Measurements from ENCODE around the gene PAXX.
"Not testable (repeated sequence)": the region's sequence is repeated elsewhere in the genome, so short reads cannot be mapped to it uniquely, and the experiment has no call there.

PAXX gene

DNA sequence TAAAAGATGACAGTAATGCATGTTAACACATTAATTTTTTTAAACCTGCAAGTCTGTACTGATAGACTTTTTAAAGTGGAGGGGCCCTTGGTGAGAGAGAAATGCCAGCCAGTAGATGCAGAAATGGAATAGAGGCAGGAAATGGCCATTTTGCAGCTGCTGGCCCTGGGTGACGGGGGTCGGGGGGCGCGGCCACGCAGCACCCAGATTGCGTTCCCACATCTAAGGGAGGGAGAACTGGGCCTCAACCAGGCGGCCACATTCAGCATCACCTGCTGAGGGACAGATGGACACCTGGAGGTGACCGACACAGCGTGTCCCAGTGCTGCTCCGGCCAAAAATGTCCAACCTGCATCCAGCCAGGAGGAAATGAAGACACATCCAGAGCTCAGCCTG lies 10.4 kb downstream of the PAXX start:
- DNase-seq (ENCODE audit: low spot score) = peak; percentile 4

DNA sequence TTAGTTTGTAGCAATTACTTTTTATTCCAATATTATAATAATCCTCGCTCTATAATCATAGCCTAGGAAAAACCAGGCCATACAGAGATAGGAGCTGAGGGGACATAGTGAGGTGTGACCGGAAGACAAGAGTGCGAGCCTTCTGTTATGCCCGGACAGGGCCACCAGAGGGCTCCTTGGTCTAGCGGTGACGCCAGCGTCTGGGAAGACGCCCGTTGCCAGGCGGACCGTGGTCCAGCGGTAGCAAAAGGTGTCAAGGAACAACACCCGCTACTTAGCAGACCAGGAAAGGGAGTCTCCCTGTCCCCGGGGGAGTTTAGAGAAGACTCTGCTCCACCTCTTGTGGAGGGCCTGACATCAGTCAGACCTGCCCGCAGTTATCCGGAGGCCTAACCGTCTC lies 12.1 kb downstream of the PAXX start:
- DNase-seq (ENCODE audit: low spot score) = not testable (repeated sequence)

DNA sequence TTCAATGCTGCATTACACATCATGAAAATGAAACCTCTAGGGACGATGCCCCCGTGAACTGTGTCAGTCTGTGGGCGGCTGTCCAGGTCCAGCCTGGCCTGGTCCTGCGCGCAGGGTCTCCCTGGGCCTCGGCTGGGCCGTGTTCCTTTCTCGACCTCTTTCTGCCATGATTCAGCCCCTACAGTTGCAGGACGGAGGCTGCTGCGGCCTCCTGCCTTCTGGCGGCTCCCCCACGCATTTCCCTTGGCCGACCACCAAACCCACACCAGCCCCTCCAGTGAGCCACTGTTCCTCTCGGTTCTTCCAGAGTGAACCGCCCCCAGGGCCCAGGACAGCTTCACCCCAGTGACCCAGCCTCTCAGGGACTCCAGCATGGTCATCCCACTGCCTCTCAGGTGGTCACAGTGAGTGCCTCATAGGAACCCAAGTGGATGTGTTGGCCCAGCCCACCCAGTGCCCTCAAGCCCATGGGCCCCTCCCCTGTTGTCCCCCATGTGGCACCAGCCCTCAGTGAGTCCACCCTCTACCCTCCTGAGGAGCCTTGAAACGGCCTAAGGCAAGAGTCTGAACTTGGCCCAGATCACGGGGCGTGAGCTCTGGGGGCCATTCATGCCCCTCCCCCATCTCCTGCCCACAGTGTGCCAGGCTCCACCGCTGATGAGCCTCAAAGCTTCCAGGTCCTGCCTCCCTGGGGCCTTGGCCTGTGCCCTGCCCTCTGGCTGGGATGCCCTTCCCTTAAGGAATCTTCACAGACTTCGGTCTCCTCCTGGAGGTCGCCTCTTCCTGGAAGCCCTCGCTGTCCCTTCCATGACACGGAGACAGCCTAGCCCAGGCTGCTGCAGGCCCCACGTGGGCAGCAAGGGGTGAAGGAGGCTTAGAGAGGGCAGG lies 14.1 kb downstream of the PAXX start:
- DNase-seq (ENCODE audit: low spot score) = no peak

DNA sequence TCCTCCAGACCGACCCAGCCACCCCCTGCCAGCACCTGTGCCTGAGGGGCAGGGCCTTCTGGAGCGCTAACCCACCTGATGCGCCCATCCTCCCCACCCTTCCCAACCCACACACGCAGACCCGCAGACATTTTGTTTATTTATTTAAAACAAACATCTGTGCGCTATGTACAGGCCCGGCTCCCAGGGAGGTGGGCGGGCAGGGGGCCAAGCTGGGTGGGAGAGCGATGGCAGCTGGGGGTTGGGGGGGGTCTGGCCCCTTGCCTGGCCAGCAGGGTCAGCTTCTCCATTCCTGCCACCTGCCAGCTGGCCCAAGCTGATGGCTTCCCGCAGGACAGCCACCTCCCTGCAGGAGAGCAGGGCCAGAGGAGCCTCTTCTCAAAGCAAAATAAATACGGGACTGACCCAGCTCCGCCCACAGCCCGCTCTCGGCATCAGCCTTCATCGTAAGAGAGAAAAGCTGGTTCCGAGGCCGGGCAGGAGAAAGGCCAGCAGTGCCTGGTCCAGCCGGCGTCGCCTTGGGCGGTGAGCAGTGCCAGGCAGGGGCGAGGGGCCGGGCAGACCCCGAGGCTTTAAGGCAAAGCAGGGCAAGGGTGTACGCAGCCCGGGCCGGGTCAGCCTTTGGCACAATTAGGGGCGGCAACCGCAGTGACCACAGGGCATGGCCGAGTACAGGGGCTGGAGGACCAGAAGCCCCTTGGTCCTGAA lies 15.0 kb downstream of the PAXX start:
- DNase-seq (ENCODE audit: low spot score) = no peak

DNA sequence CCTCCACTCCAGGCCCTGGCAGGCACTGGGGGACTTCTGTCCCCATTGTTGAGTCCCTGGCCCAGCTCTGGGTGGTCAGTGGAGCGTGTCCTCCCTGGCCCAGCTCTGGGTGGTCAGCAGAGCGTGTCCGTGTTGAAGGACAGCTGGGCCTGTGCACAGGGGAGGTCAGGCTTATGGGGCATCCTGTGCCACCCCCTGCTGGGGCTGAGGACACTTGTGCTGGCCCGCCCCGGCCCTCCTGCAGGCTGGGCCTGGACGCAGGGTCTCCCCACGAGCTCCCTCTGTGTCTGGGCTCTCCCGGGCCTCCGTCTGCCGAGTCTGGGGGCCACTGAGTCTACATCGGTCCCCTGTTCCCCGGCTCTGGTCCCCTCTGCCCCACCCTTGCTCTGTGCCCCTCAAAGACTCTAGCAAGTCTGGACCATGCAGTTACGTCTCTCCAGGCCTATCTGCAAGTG lies 15.6 kb downstream of the PAXX start:
- no peak for DNase-seq (ENCODE audit: low spot score)

DNA sequence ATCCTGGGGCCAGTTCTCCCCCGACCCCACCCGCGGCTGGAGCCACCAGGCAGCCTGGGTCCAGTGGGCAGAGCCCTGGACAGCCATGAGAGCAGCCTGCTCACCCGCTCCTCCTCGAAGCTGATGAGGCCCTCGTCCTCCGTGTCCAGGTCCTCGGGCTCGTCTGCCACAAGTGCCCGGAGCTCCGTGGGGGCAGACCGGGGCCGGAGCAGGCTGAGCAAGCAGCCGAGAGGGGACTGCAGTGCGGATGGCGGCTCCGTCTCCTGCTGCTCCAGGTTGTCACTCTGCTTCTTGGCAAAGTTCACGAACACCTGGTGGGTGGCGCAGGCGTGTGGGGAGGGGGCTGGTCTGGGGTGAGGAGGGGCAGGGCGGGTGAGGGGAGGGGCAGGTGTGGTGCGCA lies 16.1 kb downstream of the PAXX start:
- no peak for DNase-seq (ENCODE audit: low spot score)

DNA sequence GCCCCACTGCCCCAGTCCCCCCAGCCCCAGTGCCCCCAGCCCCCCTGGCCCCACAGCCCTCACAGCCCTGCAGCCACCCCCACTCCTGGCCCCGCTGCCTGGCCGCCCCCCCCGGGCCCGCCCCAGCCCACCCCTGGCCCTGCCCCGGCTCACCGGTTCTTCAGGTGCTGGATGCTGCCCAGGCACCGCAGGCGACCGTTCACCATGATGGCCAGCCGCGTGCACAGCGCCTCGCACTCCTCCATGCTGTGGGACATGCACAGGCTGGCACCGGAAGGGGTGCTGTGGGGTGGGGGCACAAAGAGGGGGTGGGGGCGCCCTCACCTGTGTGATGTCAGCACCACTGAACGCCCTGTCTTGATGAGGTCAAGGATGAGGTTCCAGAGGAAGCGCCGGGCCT lies 17.0 kb downstream of the PAXX start:
- no peak for DNase-seq (ENCODE audit: low spot score)

DNA sequence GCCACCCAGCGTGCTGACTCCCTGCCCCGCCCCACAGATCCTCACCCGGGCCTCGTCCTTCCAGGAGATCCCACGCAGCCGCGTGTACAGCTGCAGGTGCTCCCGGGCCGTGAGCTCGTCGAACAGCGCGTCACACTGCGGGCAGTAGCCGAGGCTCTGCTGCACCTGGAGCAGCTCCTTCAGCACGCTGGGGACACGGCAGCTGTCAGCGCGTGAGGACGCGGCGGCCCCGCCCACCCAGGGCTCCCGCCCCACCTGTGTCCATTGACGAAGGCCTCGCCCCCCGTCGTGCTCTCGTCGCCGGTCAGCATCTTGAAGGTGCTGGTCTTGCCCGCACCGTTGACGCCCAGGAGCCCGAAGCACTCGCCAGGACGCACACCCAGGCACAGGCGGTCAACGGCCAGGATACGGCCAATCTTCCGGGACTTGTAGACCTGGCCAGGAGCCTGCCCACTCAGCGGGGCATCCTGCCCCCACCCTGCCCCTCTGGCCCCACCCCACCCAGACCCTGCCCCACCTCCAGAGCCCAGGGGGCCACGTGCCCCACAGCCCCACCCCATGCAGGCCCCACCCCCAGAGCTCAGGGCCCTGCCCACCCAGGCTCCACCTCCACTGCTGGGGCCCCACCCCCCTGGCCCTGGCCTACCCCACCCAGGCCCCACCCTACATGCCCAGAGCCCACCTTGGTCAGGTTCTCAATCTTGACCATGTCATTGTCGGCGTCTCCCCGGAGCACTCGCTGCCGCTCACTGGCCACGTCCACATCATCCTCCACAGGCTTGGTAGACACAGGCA lies 17.9 kb downstream of the PAXX start:
- DNase-seq (ENCODE audit: low spot score) = no peak

DNA sequence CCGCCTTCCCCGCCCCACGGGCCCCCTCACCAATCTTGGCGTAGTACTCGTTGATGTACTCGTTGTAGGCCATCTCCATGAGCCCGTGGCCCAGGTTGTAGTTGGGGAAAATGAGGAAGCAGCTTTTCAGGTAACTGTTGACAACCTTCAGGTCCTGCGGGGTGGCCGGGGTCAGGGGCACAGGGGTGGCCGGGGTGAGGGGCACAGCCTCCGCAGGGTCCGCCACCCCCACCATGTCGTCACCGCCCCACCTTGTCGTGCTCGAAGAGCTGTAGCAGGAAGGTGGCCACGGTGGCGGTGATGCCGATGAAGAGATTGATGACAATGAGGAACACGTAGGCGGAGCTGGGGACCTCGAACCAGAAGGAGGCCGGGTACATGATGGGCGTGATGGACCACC lies 18.9 kb downstream of the PAXX start:
- no peak for DNase-seq (ENCODE audit: low spot score)

DNA sequence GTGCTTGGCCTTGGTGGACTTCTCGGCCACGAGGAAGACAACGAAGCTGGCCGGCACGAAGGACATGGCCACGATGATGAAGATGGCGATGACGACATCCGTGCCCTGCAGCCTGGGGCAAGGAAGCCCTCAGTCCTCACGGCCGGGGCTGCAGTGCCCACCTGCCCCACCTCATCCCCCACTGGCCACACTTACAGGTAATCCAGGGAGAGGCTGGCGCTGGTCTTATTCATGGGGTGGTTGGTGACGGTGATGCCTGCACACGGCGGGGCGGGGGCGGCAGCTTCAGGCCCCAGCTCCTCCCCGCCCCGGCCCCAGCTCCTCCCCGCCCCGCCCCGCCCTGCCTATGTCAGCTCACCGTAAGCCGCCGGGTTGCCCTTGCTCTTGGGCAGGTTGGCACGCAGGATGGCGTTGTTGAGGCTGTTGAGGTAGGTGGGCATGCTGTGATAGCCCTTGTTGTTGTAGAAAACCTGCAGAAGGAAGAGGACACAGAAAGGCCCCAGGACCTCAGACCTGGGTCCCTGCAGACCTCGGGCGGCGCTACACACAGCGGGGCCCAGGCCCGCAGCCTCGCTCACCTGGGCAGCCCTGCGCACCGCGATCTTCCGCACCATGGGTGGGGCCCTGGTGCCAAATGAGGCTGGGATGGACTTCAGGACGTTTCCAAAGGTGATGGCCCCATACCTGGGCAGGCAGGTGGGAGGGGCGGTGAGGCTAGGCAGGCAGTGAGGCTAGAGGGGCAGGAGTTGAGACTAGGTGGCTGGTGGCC lies 19.9 kb downstream of the PAXX start:
- no peak for DNase-seq (ENCODE audit: low spot score)

DNA sequence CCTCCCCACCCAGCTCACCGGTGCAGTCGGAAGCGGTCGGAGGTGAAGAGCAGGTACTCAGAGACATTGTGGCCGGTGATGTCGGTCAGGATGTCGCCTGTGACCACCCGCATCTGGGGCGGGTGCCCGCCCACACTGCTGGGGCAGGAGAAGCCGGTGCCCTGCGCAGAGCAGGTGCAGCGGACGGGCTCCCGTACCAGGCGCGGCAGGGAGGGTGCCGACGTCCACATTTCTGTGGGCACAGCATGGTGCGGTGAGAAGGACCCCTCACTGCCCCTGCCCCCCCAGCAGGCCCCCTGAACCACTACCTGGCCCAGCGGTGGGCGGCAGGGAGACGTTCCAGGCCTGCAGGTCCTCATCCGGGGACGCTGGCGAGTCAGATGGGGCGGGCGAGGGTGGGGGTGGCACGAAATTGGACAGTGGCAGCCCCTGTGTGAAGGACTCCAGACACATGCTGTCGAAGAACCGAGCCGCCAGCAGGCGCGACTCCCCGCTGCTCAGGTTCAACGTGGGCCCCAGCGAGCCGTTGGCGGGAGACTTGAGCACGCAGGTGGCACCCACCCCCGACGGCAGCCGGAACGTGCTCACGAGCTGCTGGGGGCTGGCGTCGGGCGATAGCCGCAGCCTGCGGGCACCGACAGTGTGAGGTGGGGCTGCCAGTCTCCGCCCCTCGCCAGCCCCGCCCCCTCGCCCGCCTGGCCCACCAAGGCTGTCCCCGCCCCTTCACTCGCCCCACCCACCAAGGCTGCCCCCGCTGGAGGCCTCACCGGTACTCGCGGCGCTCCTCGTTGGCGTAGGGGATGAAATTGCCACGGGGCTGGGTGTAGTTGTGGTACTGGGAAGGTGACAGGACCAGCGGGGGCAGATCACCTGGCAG lies 20.7 kb downstream of the PAXX start:
- peak; percentile 96 for DNase-seq (ENCODE audit: low spot score)

DNA sequence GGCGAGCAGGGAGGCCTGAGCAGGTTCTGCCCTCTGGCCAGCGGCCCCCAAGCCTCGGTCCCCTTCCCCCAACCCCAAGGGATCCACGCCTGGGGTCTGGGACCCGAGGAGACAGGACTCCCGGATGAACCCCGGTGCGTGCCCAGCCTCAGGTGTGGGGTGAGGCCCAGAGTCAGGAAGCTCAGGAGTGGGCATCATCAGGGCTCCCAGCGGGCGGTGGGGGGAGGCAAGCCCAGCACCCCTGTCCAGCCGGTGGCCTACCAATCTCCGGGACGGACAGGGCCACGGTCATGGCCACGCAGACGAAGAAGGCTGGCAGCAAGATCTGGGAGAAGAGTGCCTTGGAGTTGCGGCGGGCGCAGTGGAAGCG lies 21.3 kb downstream of the PAXX start:
- no peak for DNase-seq (ENCODE audit: low spot score)

DNA sequence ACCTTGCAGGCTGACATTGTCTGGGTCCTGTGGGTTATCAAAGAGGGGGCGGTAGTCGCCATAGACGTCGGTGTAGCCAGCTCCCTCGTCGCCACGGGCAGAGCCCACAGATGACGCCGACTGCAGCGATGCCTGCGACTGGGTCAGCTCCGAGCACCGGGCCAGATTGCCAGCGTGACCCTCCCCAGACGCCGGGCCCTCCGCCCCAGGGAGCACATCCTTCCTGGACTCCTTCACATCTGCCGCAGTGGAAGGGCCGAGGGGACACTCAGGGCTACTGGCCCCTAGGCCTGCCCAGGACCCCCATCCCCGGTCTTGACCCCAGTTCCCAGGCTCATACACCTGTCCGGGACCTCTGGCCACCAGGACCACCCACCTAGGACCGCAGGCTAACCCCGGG lies 21.9 kb downstream of the PAXX start:
- no peak for DNase-seq (ENCODE audit: low spot score)

DNA sequence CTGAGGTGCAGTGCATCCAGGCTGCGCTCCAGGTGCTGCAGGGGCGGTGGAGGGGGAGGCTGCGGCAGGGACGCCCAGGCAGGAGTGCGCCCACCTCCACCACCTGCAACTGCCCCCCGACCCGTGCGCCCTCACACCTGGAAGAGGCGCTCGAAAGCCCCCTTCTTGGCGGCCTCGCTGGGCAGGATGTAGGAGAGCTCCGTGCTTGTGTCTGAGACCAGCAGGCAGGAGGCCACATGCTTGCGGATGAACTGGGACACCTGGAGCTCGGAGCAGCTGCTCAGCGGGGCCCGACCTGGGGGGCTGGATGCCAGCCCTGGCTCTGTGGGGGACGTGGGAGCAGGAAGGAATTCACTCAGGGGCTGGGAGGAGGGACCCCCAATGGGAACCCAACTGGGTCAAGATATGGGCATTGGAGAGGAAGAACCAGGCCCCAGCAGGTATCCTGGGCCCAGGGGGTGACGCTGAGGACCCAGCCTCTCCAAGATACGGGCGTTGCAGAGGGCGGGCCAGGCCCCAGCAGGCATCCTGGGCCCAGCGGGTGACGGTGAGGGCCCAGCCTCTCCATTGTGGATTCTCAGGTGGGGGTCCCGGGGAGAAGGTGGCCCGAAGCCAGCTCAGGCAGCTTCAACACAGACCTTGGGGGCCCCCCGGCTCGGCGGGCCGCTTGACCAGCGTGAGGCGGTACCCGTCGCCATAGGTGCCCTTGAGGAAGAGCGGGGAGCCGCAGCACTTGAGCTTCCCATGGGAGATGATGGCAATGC lies 22.7 kb downstream of the PAXX start:
- DNase-seq (ENCODE audit: low spot score) = no peak

DNA sequence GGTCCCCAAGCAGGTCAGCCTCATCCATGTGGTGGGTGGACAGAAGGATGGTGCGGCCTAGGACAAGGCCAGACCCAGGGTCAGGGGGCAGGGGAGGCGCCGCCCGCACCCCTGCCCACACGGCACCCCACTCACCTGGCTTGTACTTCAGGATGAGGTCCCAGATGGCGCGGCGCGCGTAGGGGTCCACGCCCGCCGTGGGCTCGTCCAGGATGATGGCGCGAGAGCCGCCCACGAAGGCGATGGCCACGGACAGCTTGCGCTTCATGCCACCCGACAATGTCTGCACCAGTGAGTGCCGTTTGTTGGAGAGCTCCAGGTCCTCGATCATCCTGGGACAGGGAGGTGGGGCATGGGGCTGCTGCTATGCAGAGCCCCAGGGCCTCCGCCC lies 23.3 kb downstream of the PAXX start:
- no peak for DNase-seq (ENCODE audit: low spot score)

DNA sequence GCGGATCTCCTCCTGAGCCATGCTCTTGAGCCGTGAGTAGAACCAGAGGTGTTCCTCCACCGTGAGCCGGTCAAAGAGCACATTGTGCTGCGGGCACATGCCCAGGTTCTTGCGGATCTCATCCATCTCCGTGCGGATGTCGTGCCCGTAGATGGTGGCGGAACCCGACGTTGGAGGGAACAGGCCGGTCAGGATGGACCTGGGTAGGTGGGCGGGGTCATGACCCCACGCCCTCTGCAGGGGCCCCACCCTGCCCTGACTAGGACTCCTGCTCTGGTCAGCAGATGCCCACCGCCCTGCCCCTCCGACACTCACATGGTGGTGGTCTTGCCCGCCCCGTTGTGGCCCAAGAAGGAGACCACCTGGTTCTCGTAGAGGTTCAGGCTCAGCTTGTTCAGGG lies 23.8 kb downstream of the PAXX start:
- no peak for DNase-seq (ENCODE audit: low spot score)

DNA sequence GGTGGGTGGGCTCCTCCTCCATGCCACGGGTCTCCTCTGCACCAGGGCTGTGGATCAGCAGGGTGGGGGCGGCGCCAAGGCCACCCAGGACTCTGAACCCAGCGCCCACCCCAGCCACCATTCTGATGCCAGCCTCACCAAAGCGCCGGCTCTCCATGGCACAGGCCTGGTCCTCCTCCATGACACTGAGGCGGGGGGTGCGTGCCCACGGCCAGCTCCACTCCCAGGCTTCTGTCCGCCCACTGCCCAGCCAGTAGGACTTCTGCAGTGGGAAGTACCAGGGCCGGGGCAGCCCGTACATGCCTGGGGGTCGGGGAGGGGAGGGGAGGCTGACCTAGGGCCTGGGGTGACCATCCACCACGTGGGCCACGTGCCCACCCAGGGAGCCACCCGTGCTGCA lies 24.2 kb downstream of the PAXX start:
- DNase-seq (ENCODE audit: low spot score) = no peak

DNA sequence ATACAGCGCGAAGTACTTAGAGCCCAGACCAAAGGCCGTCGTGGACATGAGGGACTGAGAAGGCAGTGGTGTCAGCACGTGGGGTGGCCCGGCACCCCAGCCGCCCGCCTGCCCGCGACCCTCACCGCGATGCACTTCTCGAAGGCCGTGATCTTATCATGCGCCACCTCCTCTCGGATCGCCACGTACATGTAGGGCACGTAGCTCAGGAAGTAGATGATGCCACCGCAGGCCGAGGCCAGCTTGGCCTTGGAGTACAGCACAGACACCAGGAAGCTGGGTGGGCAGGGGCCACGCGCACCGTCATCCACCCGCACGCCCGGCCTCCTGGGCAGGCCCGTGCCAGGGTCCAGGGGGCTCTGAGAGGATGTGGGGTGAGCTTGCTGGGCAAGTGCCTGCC lies 24.8 kb downstream of the PAXX start:
- no peak for DNase-seq (ENCODE audit: low spot score)

DNA sequence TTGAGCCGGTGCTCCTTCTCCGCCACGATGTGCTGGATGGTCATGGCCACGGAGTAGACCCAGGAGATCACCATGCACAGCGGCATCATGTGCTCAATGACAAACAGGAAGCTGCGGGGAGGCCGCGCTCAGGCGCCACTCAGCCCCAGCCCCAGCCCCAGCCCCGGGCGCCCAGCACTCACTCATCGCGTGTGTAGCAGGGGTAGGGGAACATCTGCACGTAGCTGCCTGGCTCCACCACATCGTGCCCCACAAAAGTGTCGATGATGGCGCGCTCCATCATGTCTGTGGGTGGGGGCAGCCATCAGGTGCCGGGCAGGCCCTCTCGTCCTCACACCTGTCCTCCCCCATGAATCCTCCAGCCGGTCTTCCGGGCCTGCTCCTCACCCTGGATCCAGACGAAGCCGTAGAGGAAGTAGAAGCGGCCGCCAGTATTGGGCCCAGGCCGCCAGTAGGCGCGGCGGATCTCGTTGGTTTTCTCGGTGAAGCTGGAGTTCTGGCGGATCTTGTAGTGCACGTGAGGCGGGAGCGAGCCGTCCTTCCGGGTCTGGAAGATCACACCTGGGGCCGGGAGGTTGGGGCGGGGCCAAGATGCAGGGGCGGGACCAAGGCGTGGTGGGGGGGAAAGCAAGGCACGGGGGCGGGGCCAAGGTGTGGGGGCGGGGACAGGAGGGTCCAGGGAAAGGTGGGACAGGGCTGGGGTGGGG lies 25.7 kb downstream of the PAXX start:
- DNase-seq (ENCODE audit: low spot score) = peak; percentile 48
